GM06990 (cell line): ENCODE measurements around the gene CTDP1.

ENCODE experiments used
- DNase-seq: peaks from one replicate; pipeline ENCODE4 v3.0.0-alpha.2; 2011; ENCODE audit not compliant: insufficient read length; ENCODE audit errors: extremely low read depth
- H3K27me3 ChIP-seq: replicated peaks from 2 replicates; pipeline ENCODE4 v1.6.0; 2011; ENCODE audit warnings: low read length; ENCODE audit not compliant: control insufficient read depth, insufficient read depth
- H3K36me3 ChIP-seq: 2 replicates; pipeline ENCODE4 v1.5.1; 2011; ENCODE audit warnings: low read length; ENCODE audit not compliant: control insufficient read depth, insufficient read depth
- H3K4me3 ChIP-seq: replicated peaks from 2 replicates; pipeline ENCODE4 v1.5.1; 2011; ENCODE audit warnings: low read depth, mild to moderate bottlenecking, control low read depth, low read length
- TF ChIP-seq, protein P1 (sequence below): IDR thresholded peaks from 2 replicates; pipeline ENCODE4 v1.5.1; 2011; ENCODE audit warnings: low read length, control low read depth, mild to moderate bottlenecking, inconsistent platforms; ENCODE audit not compliant: insufficient read depth, poor library complexity, severe bottlenecking

Gene CTDP1

DNA sequence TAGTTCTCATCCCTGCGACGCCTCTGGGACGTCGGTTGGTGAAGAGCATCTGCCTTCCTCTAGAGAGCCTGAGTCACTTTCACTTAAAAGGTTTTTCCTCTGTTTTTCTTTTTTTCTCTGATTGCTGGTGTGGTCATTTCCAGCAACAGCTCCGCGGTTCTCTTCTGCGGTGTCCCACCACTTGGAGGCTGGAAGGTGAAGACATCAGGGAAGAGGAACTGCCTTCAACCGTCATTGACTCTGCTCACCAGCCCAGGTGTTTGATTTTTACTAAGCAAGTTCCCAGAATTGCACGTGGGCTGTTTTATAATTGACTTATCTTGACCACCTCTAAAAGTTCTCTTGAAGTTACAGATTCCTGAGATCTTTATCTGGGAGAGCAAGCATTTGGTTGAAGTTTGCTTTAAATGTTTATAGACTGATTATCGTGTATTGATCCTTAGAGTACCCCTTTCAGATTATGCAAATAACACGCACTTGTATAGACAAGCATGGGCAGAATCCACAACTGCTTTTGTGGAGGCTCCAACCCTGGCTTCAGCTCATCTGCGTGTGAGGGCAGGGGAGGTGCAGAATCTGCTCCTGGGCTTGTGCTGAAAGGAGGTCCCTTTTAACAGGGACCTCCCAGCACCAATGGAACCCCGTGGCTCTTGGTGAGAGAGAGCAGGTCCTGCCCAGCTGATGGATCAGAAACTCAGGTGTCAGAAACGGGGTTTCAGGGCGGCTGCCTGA, 3.5 kb downstream of the CTDP1 start:
- Histone ChIP-seq H3K36me3 (no peaks in the 10 kb centered on the region; the same call in 1 of the 2 replicates), H3K27me3 (no peaks in the 10 kb centered on the region), H3K4me3 (no peak overlapping the region)
- TF ChIP-seq, protein P1, sequence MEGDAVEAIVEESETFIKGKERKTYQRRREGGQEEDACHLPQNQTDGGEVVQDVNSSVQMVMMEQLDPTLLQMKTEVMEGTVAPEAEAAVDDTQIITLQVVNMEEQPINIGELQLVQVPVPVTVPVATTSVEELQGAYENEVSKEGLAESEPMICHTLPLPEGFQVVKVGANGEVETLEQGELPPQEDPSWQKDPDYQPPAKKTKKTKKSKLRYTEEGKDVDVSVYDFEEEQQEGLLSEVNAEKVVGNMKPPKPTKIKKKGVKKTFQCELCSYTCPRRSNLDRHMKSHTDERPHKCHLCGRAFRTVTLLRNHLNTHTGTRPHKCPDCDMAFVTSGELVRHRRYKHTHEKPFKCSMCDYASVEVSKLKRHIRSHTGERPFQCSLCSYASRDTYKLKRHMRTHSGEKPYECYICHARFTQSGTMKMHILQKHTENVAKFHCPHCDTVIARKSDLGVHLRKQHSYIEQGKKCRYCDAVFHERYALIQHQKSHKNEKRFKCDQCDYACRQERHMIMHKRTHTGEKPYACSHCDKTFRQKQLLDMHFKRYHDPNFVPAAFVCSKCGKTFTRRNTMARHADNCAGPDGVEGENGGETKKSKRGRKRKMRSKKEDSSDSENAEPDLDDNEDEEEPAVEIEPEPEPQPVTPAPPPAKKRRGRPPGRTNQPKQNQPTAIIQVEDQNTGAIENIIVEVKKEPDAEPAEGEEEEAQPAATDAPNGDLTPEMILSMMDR = no peak
- no peak for DNase-seq

DNA sequence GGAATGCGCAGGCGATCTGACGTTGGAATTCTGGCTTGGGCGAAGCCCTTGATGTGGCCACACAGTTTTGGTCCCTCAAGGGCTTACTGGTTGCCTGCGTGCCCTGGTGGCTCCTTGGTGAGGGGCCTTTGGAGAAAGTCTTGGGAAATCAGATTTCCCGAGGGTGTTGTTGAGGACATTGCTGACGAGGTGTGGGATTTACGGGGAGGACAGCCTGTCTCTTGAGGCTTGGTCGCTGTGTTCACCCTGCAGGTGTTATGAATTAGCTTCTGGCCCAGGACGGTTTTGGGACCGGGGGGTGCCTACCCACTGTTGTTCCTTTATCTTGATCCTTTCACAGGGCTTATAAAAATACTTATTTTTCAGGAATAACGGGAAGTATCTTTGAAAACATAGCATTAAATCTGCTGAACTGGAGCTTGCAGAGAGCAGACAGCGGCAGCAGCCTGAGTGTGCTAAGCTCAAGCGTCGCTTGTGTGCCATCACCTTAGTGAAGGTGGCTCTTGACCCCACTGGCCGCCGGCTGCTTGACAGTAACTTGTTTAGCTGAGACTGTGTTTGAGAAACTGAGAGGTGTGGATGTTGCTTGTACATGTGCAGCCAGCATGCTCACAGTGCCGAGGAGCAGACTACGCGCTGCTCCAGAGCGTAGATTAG, 4.2 kb downstream of the CTDP1 start:
- TF ChIP-seq, protein P1 = no peak
- no peaks in the 10 kb centered on the region for H3K27me3 ChIP-seq
- H3K36me3 ChIP-seq = no peaks in the 10 kb centered on the region; the same call in 1 of the 2 replicates
- DNase-seq = no peak
- H3K4me3 ChIP-seq = no peak overlapping the region

DNA sequence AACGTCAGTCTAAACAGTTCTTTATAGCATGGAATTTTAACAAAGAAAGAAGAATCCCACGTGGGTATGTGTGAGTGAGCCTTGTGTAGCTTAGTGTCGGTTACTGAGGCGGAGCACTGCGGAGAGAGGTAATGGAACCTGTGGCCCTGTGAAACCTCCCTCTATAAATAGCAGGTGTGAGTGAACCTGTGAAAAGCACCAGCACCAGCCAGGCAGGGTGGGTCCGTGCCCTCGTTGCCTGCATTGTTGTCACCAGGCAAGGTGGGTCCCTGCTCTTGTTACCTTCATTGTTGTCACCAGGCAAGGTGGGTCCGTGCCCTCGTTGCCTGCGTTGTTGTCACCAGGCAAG, 4.7 kb downstream of the CTDP1 start:
- Histone ChIP-seq H3K27me3 (no peaks in the 10 kb centered on the region), H3K4me3 (no peak overlapping the region), H3K36me3 (no peaks in the 10 kb centered on the region; the same call in 1 of the 2 replicates)
- DNase-seq = no peak
- TF ChIP-seq, protein P1 = no peak

DNA sequence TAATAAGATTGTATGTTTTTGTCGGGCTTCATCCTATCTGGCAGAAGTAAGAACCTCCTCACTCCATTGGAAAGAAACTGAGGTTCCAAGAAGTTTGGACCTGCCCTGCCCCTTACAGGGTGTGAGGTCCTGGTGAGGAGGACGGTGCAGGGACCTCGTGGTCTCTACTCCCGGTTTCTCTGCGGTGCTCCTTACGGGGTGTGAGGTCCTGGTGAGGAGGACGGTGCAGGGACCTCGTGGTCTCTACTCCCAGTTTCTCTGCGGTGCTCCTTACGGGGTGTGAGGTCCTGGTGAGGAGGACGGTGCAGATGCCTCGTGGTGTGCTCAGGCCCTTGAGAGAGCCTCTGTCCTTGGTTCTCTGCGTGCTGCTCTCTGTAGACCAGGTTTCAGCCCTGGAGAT, 5.2 kb downstream of the CTDP1 start:
- DNase-seq = no peak
- TF ChIP-seq, protein P1 = no peak
- Histone ChIP-seq H3K36me3 (no peaks in the 10 kb centered on the region; the same call in 1 of the 2 replicates), H3K27me3 (no peaks in the 10 kb centered on the region), H3K4me3 (no peak overlapping the region)

DNA sequence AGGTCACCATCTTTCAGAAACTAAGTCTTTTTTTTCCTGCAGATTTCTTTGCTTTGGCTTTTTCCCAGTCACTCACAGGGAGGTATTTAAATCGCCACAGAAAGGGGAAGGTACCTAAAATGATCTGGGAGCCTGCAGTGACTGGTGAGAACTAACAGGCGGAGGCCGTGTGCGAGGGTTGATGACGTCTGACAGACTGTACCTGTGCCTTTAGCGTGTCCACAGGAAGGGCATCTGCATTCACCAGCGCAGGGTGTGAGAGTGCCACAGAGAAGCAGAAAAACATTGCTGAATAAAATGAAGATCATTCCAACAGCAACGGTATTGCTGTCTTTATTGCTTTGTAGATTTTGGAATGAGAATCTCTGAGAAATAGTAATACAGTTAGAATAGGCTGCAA, 5.7 kb downstream of the CTDP1 start:
- no peaks in the 10 kb centered on the region; the same call in 1 of the 2 replicates for H3K36me3 ChIP-seq
- no peak for DNase-seq
- H3K4me3 ChIP-seq = no peak overlapping the region
- no peaks in the 10 kb centered on the region for H3K27me3 ChIP-seq
- TF ChIP-seq, protein P1 = no peak

DNA sequence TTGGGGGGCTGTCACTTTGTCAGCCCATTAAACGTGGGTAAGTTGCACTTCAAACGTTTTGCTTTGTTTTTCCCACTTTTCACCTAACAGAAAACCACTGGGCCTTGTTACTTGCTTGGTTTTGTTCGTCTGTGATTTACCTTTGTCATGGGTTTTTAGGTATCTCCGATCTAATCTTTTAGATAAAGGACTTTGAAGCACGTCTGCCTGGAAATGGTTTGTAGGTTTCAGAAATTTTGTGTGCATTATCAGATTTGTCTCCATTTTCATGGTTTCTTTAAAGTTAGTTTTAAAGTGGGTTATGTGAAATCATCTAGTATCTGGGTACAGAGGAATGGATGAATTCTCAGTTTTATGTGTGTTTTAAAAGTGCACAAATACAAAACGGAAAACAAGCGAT, 6.4 kb downstream of the CTDP1 start:
- Histone ChIP-seq H3K4me3 (no peak overlapping the region), H3K36me3 (no peaks in the 10 kb centered on the region; the same call in 1 of the 2 replicates), H3K27me3 (no peaks in the 10 kb centered on the region)
- TF ChIP-seq, protein P1 = no peak
- no peak for DNase-seq
